Measurements from ENCODE around the gene MAB21L3. TPM values are rescaled to one million over a fixed set of nuclear protein-coding genes. Genes with fewer than 3 reads are reported as not detected.
A peak's percentile ranks its signal among the peaks of the same experiment; 100 is the strongest.

MAB21L3 gene
- 2.2 TPM for total RNA-seq (ENCODE audit: insufficient read depth, low replicate concordance)

- DNase-seq (ENCODE audit: low spot score), result no peak
Observed at GRCh38 chr1:116110567-116111523, at the start of gene MAB21L3. Gene MAB21L3, plus strand, starts transcription at chr1:116111399. Its CDS starts 1,217 bp downstream, at chr1:116112616.

- DNase-seq (ENCODE audit: low spot score), result no peak
Observed at GRCh38 chr1:116062201-116062600, 49.0 kb upstream of the MAB21L3 start.

DNA sequence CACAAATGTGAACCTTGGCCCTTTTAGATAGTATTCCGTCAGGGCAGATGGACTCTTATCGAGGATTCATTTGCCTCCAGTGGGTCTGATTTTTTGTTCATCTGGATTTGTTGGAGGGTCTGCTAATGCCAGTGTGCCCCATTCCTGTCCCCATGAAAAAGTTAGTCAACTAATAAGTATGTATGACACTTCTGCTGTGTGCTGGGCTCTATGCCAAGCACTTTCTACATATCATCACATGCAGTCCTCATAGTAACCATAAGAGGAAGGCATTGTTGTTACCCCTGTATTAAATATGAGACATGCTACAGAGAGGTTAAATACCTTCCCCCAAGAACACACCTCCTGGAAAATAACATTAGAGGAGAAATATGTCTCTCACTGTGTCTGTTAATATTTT lies 46.6 kb upstream of the MAB21L3 start:
- no peak for DNase-seq (ENCODE audit: low spot score)

DNA sequence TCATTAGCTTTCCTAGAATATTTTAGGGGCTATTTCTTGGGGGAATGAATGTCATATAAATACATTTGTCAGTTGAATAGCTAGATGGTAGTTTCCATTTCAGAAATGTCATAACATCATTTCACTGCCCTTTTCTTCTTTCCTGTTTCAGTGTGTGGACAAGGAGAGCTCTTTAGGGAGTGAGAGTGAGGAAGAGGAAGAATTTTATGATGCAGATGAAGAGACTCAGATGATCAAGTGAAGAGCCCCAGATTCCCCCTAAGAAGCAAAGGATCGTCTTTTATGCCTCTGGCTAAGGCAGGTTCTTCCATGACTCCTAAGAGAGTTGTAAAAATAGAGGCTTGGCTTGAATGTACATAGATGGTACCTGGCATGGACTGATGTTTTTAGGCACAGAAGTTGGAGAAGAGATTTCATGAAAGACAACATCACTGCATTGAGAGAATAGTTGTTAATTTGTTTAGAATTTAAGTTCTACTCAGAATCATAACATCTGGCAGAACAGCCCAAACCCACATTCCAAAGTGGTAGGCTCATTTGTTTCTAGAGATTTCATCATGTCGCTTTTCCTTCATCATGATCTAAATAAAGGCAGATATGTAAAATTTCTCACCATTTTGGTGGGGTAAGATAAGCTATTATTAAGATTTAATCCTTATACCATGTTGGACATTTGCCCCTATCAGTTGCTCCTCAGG lies 44.2 kb upstream of the MAB21L3 start:
- peak; percentile 19 for DNase-seq (ENCODE audit: low spot score)

DNA sequence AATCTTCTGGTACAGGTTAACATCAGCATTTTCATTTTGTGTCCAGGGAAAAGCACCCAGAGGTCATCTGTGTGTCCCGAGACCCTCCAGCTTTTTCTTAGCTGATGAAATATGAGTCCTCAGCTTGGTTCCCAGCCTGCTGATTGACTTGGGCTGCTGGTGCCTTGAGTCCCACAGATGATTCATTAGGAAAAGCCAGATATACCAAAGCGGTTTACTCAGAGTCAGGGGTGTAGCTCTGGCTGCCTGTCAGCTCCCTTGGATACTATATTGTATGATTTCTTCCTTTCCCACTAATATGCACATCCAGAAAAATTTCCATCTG lies 43.7 kb upstream of the MAB21L3 start:
- DNase-seq (ENCODE audit: low spot score), result peak; percentile 31

GRCh38 chr1:116075575-116075974 lies 35.6 kb upstream of the MAB21L3 start:
- no peak for DNase-seq (ENCODE audit: low spot score)

- DNase-seq (ENCODE audit: low spot score), result peak; percentile 8
Observed at GRCh38 chr1:116075990-116076389, 35.2 kb upstream of the MAB21L3 start.

DNA sequence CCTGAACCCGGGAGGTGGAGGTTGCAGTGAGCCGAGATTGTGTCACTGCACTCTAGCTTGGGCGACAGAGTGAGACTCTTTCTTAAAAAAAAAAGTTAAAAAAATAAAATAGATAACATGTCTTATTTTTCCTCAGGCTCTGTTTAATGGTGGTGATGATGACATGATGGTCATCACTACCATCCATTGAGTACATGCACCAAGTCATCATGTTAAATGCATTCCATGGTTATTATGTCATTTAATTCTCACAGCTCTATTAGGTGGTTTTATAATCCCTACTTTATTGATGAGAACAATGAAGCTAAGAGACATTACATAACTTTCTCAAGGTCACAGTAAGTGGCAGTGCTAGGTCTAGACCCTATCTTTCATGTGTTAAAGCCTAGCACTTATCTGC lies 34.4 kb upstream of the MAB21L3 start:
- no peak for DNase-seq (ENCODE audit: low spot score)

DNA sequence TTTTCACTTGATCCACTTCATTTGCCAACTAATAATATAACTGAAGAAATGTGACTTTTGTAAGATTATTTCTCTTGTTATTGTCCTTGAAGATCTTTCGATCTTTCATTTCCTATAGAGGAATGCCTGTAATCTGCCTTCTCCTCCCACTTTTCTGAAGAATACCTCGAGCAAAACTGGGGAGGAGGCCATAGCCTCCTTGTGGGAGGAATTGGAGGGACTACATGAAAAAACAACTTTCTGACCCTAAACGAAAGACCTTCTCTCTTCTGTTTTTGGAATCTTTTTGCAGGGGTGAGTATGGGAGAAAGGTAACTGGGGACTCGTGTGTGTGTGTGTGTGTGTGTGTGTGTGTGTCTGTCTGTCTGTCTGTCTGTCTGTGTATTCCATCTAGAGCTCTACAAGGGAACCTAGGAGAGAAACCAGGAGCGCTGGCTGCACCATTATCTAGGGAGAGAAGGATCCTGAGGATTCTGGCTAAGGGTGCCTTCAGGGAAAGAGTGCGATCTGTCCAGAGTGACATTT lies 32.4 kb upstream of the MAB21L3 start:
- DNase-seq (ENCODE audit: low spot score), result no peak

DNA sequence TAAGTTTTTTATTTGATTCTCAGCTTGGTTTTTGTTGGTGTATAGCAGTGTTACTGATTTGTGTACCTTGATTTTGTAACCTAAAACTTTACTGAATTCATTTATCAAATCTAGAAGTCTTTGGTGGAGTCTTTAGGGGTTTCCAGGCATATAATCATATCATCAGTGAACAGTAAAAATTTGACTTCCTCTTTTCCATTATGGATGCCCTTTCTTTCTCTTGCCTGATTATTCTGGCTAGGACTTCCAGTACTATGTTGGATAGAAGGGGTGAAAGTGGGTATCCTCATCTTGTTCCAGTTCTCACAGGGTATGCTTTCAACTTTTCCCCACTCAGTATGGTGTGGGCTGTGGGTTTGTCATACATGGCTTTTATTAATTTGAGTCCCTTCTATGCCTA lies 23.6 kb upstream of the MAB21L3 start:
- no peak for DNase-seq (ENCODE audit: low spot score)

DNA sequence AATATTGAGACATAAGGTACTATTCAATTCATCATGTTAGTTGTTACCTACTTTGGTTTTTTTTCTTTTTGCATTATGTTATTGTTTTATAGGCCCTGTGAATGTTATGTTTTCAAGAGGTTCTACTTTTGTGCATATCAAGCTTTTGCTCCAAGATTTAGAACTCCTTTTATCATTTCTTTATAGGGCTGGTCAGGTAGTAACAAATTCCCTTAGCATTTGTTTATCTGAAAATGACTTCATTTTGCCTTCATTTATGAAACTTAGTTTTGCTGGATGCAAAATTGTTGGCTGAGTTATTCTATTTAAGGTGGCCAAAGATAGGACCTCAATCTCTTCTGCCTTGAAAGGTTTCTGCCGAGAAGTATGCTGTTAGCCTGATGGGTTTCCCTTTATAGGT lies 21.3 kb upstream of the MAB21L3 start:
- no peak for DNase-seq (ENCODE audit: low spot score)

- DNase-seq (ENCODE audit: low spot score), result no peak
Observed at GRCh38 chr1:116091083-116091482, 20.1 kb upstream of the MAB21L3 start.

DNA sequence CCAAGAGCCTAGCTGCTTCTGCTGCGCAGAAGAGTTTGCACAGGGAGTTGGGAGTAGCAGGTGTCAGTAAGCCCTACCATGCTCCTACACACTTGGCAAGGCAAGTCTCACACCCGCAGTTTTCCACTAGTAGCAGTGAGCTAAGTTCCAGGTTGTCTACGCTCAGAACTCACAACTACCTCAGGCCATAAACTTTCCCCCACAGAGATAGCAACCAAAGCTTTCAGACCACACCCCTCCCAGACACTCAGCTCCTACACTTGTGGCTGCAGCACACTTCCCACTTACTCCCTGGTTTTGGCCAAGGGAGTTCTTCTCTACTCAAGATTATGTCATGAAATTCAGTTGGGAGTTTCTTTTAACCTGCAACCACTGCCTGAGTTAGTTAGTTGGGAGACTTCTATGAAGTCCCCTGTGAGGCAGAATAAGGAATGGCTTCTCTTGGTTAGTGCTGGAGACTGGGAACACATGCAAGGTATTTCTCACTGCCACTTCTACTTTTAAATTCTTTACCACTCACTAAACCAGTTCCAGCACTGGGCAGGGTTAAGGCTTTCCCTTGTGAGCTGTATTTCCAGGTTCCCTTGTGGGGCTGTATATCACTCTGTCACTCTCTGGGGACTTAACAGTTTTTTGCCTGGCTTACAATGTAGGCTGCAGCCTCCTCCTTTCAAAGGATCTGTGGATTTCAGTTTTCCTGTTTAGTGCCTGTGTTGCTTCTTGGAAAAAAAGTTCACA lies 18.3 kb upstream of the MAB21L3 start:
- DNase-seq (ENCODE audit: low spot score), result no peak

GRCh38 chr1:116095027-116095426 lies 16.2 kb upstream of the MAB21L3 start:
- no peak for DNase-seq (ENCODE audit: low spot score)

- no peak for DNase-seq (ENCODE audit: low spot score)
Observed at GRCh38 chr1:116096013-116096618, 15.1 kb upstream of the MAB21L3 start.

- no peak for DNase-seq (ENCODE audit: low spot score)
Observed at GRCh38 chr1:116097626-116098025, 13.6 kb upstream of the MAB21L3 start.

DNA sequence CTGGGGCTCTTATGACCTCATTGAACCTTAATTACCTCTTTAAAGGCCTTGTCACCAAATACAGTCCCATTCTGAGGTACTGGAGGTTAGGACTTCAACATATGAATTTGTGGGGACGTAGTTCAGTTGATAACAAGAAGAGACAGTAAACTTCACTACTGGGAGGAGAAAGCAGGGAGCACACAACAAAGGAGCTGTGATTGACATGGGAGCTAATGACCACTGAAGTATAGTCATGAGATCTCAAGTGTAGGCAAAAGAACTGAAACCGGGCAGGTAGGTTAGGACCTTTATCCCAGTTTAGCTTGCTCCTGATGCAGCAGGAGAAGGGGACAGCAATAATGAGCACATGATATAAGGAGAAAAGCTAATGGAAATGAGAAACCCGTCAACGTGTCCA lies 11.8 kb upstream of the MAB21L3 start:
- DNase-seq (ENCODE audit: low spot score), result no peak

DNA sequence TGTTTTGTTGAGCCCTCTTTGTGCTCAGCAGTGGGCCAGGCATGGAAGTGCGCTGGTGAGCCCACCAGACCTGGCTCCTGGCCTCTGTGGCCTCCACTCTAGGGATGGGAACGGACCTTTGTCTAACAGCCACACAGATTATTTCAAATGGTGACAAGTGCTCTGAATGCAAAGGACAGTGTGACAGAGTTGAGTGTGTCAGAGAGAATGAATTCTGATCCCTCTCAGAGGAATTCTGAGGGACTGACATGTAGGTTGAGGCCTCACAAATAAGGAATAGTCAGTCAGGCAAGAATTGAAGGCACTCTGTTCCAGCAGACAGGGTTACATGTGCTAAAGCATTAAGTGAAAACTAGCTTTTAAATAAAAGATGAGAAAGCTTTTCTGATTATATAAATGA lies 11.3 kb upstream of the MAB21L3 start:
- no peak for DNase-seq (ENCODE audit: low spot score)

GRCh38 chr1:116104667-116105066 lies 6.5 kb upstream of the MAB21L3 start:
- no peak for DNase-seq (ENCODE audit: low spot score)

DNA sequence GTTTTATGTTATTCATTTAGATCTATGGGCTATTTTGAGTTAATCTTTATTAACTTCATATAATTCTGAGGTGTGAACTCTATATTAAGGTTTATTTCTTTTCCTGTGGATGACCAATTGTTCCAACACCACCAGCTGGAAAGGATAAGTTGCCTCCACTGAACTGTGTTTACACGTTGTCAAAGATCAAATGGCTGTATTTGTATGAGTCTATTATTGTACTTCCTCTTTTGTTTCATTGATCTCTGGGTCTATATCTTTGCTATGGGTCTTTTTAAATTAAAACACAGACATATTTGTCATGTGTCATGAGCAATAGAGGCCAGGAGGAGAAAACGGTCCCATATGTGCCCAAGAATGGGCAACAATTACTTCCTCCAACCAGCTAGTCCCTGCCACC lies 5.2 kb upstream of the MAB21L3 start:
- DNase-seq (ENCODE audit: low spot score), result no peak

DNA sequence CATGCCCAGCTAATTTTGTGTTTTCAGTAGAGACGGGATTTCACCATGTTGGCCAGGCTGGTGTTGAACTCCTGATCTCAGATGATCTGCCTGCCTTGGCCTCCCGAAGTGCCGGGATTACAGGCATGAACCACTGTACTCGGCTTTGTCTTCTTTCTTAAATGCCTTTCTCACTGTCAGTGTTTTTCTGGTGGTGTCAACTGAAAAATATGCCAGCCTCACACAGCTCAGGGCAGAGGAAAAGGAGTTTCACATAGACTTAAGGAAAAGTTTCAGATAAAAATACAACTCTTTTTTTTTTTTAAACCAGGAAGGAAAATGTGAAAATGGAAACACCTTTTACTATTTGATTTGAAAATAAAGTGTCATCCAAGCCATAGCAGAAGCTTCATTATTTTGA lies 4.6 kb upstream of the MAB21L3 start:
- no peak for DNase-seq (ENCODE audit: low spot score)

DNA sequence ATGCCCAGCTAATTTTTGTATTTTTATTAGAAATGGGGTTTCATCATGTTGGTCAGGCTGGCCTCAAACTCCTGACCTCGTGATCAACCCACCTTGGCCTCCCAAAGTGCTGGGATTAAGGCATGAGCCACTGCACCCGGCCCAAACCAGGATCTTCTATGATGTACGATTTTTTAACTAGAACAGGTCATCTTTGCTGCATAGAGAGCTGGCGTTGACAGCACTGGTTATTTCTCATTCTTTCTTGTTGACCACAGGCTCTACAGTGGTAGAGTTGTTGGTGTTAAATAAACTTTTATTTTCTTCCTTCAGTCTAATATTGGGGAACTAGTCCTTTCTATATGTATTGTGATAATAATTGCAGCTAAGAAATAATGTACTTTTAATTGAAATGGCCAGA lies 3.8 kb upstream of the MAB21L3 start:
- no peak for DNase-seq (ENCODE audit: low spot score)

All from umbilical cord (tissue), 2 donors.